ENCODE measurements around the gene GPBP1L1.

GRCh38 chr1:45730075-45730779 lies 43.9 kb upstream of the GPBP1L1 start:
- TF ChIP-seq POLR2A (IDR thresholded peaks at IDR 0.05; ENCODE audit: low read depth, low read length), result no peak
- TF ChIP-seq POLR2AphosphoS5 (IDR thresholded peaks at IDR 0.05; ENCODE audit: low read depth, low read length), result no peak
- TF ChIP-seq TAF1 (IDR thresholded peaks at IDR 0.05; ENCODE audit: borderline replicate concordance, low read depth, low read length), result no peak
